ENCODE results near the gene CDK5RAP3. TPM values are rescaled to one million over a fixed set of nuclear protein-coding genes. Genes with fewer than 3 reads are reported as not detected.

The CDK5RAP3 gene
- total and polyA plus RNA-seq, 7 donors = 21.0 to 44.1 (median 29.9) TPM

DNA sequence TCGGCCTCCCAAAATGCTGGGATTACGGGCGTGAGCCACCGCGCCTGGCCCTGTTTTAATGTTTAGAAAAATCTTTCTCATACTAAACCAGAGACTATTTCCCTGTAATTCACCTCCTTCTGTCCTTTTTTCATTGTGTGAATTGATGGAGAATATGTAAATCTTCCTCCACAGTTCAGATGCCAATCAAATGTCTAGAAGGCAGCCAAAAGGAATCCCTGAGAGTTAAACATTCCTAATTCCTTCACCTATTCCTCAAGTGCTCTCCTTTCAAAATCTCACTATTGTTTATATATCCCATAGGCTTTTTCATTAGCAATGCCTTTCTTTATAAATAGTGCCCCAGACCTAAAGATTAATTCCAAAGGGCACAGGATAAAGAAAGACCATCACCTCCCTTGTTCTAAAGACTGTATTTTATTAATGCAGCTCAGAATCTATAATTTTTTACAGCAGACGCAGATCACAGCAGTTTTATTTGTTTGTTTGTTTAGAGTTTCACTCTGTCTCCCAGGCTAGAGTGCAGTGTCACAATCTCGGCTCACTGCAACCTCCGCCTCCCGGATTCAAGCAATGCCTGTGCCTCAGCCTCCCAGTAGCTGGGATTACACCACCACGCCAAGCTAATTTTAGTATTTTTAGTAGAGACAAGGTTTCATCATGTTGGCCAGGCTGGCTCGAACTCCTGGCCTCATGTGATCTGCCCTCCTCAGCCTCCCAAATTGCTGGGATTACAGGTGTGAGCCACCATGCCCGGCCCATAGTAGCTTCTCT lies 36.2 kb downstream of the CDK5RAP3 start:
- TF ChIP-seq CTCF (IDR thresholded peaks at IDR 0.05) = no peak
- intact Hi-C loops (cut with DNase I) = no loop called here
- Histone ChIP-seq H3K9me3 (no peaks in the 10 kb centered on the region), H3K4me3 (no peak overlapping the region), H3K36me3 (ENCODE audit: insufficient read depth in 1 of 2, low read depth in 1 of 2) (no peaks in the 10 kb centered on the region), H3K27ac (no peak overlapping the region), H3K27me3 (ENCODE audit: insufficient read depth in 3 of 3, low read length in 2 of 3) (peaks cover 0 to 49% (median 4%) of the 10 kb centered on the region in 3 donors), H3K4me1 (peaks cover 13% of the 10 kb centered on the region)
- ATAC-seq = no peak
- WGBS, 3 donors = 87 to 89% (median 87%) methylated on average over 12 of the region's 12 CpGs
- DNase-seq = no peak

DNA sequence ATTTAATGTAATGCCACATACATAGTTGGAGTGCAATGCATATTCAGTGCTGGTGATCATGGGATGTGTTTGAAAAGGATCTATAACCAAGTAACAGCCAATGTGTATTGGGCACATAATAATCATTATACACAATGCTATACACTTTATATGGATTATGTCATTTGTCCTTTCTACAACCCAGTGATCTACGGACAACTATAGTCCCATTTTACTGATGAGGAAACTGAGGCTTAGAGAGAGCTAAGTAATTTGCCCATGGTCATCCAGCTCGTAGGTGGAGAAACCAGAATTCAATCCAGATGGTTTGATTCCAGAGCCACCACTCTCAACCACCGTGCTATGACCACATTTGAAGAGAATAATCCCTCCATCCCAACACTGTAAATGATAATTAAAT lies 39.3 kb downstream of the CDK5RAP3 start:
- H3K4me3 ChIP-seq = no peak overlapping the region
- no peaks in the 10 kb centered on the region for H3K9me3 ChIP-seq
- intact Hi-C loops (cut with DNase I) = no loop called here
- peaks cover 0 to 57% (median 8%) of the 10 kb centered on the region in 3 donors for H3K27me3 ChIP-seq (ENCODE audit: insufficient read depth in 3 of 3, low read length in 2 of 3)
- no peak for DNase-seq
- H3K4me1 ChIP-seq = peaks cover 8% of the 10 kb centered on the region
- H3K27ac ChIP-seq = no peak overlapping the region
- no peak for TF ChIP-seq CTCF (IDR thresholded peaks at IDR 0.05)
- WGBS, 3 donors = 85 to 90% (median 86%) methylated on average over 3 of the region's 3 CpGs
- no peak for ATAC-seq
- no peaks in the 10 kb centered on the region for H3K36me3 ChIP-seq (ENCODE audit: insufficient read depth in 1 of 2, low read depth in 1 of 2)

GRCh38 chr17:48011405-48012150 lies 40.7 kb downstream of the CDK5RAP3 start:
- Histone ChIP-seq H3K4me1 (peaks cover 8% of the 10 kb centered on the region), H3K27me3 (ENCODE audit: insufficient read depth in 3 of 3, low read length in 2 of 3) (peaks cover 0 to 58% (median 8%) of the 10 kb centered on the region in 3 donors), H3K9me3 (no peaks in the 10 kb centered on the region), H3K27ac (no peak overlapping the region), H3K4me3 (peak overlapping the region; percentile 56), H3K36me3 (ENCODE audit: insufficient read depth in 1 of 2, low read depth in 1 of 2) (no peaks in the 10 kb centered on the region)
- 4 to 6% (median 5%) methylated on average over 23 of the region's 23 CpGs for WGBS, 3 donors
- intact Hi-C loops (cut with DNase I) = no loop called here
- DNase-seq (peak in 1 of 2 donors; percentile 63), ATAC-seq (peak in 3 of 4 donors; percentile 49 to 86 (median 72))
- TF ChIP-seq CTCF (IDR thresholded peaks at IDR 0.05) = peak; percentile 32

- Histone ChIP-seq H3K27ac (no peak overlapping the region), H3K27me3 (ENCODE audit: insufficient read depth in 3 of 3, low read length in 2 of 3) (peaks cover 0 to 55% (median 8%) of the 10 kb centered on the region in 3 donors), H3K9me3 (no peaks in the 10 kb centered on the region), H3K4me3 (peak overlapping the region; percentile 56), H3K36me3 (ENCODE audit: insufficient read depth in 1 of 2, low read depth in 1 of 2) (no peaks in the 10 kb centered on the region), H3K4me1 (peaks cover 8% of the 10 kb centered on the region)
- DNase-seq (peak in 1 of 2 donors; percentile 30), ATAC-seq (peak in 1 of 4 donors; percentile 47)
- WGBS, 3 donors = 0 to 1% (median 1%) methylated on average over 28 to 34 of the region's 34 CpGs
- intact Hi-C loops (cut with DNase I) = no loop called here
- TF ChIP-seq CTCF (IDR thresholded peaks at IDR 0.05) = no peak
Measured at GRCh38 chr17:48012151-48012520, 41.2 kb downstream of the CDK5RAP3 start.

Data from psoas muscle (tissue), 8 donors.